T-helper 2 cell treated with Interferon-gamma antibody and Interleukin-4, amounts not matched to agents 5 μg/mL and 100 μg/mL, for 36 hours (primary cell): ENCODE results near the gene KRTAP5-6.

ENCODE experiments used
- DNase-seq: peaks from one replicate; pipeline ENCODE4 v3.0.0; 2021; ENCODE audit warnings: low spot score
- H3K27ac Mint-ChIP-seq: one replicate; pipeline ENCODE4 v1.8.0; 2021; ENCODE audit warnings: mild to moderate bottlenecking, mixed read lengths
- H3K27me3 Mint-ChIP-seq: one replicate; pipeline ENCODE4 v1.8.0; 2021; ENCODE audit warnings: low read depth, mixed read lengths
- H3K36me3 Mint-ChIP-seq: one replicate; pipeline ENCODE4 v1.8.0; 2021; ENCODE audit warnings: low read depth, mixed read lengths
- H3K4me1 Mint-ChIP-seq: one replicate; pipeline ENCODE4 v1.8.0; 2021; ENCODE audit warnings: low read depth, mixed read lengths
- H3K4me3 Mint-ChIP-seq: one replicate; pipeline ENCODE4 v1.8.0; 2022; ENCODE audit warnings: mild to moderate bottlenecking, moderate library complexity, mixed read lengths
- H3K9me3 Mint-ChIP-seq: one replicate; pipeline ENCODE4 v1.8.0; 2021; ENCODE audit warnings: mixed read lengths

Gene KRTAP5-6

GRCh38 chr11:1718326-1718725 is 21.3 kb downstream of the KRTAP5-6 start:
- Mint-ChIP-seq H3K9me3 (no peaks in the 10 kb centered on the region), H3K27ac (no peak overlapping the region), H3K4me3 (no peak overlapping the region), H3K36me3 (no peaks in the 10 kb centered on the region), H3K27me3 (peaks cover 9% of the 10 kb centered on the region), H3K4me1 (no peaks in the 10 kb centered on the region)
- no peak for DNase-seq

- Mint-ChIP-seq H3K9me3 (no peaks in the 10 kb centered on the region), H3K27me3 (peaks cover 9% of the 10 kb centered on the region), H3K4me1 (no peaks in the 10 kb centered on the region), H3K27ac (no peak overlapping the region), H3K36me3 (no peaks in the 10 kb centered on the region), H3K4me3 (no peak overlapping the region)
- no peak for DNase-seq
These were observed 22.8 kb downstream of the KRTAP5-6 start for GRCh38 chr11:1719781-1720180.

GRCh38 chr11:1727096-1727690 is 30.2 kb downstream of the KRTAP5-6 start:
- H3K4me1 Mint-ChIP-seq: peaks cover 7% of the 10 kb centered on the region
- no peaks in the 10 kb centered on the region for H3K36me3 Mint-ChIP-seq
- peaks cover 36% of the 10 kb centered on the region for H3K27me3 Mint-ChIP-seq
- no peak for DNase-seq
- H3K9me3 Mint-ChIP-seq: peaks cover 9% of the 10 kb centered on the region
- no peak overlapping the region for H3K27ac Mint-ChIP-seq
- no peak overlapping the region for H3K4me3 Mint-ChIP-seq

- Mint-ChIP-seq H3K36me3 (no peaks in the 10 kb centered on the region), H3K27ac (no peak overlapping the region), H3K4me1 (peaks cover 7% of the 10 kb centered on the region), H3K4me3 (no peak overlapping the region), H3K9me3 (peaks cover 9% of the 10 kb centered on the region), H3K27me3 (peaks cover 32% of the 10 kb centered on the region)
- DNase-seq: no peak
These were observed 30.9 kb downstream of the KRTAP5-6 start for GRCh38 chr11:1727861-1728260.

- peaks cover 29% of the 10 kb centered on the region for H3K27me3 Mint-ChIP-seq
- no peaks in the 10 kb centered on the region for H3K36me3 Mint-ChIP-seq
- peaks cover 7% of the 10 kb centered on the region for H3K4me1 Mint-ChIP-seq
- H3K27ac Mint-ChIP-seq: no peak overlapping the region
- DNase-seq: no peak
- no peak overlapping the region for H3K4me3 Mint-ChIP-seq
- H3K9me3 Mint-ChIP-seq: peaks cover 9% of the 10 kb centered on the region
These were observed 31.3 kb downstream of the KRTAP5-6 start for GRCh38 chr11:1728301-1728700.

- Mint-ChIP-seq H3K9me3 (peaks cover 9% of the 10 kb centered on the region), H3K27ac (no peak overlapping the region), H3K4me3 (peak overlapping the region; percentile 45), H3K36me3 (no peaks in the 10 kb centered on the region), H3K27me3 (peaks cover 31% of the 10 kb centered on the region), H3K4me1 (peaks cover 9% of the 10 kb centered on the region)
- DNase-seq: no peak
These were observed 32.1 kb downstream of the KRTAP5-6 start for GRCh38 chr11:1728931-1729691.

- H3K27ac Mint-ChIP-seq: no peak overlapping the region
- peaks cover 9% of the 10 kb centered on the region for H3K4me1 Mint-ChIP-seq
- H3K4me3 Mint-ChIP-seq: no peak overlapping the region
- H3K9me3 Mint-ChIP-seq: peaks cover 9% of the 10 kb centered on the region
- DNase-seq: no peak
- no peaks in the 10 kb centered on the region for H3K36me3 Mint-ChIP-seq
- H3K27me3 Mint-ChIP-seq: peaks cover 31% of the 10 kb centered on the region
These were observed 32.7 kb downstream of the KRTAP5-6 start for GRCh38 chr11:1729692-1730011.

GRCh38 chr11:1730059-1730629 is 33.1 kb downstream of the KRTAP5-6 start:
- Mint-ChIP-seq H3K36me3 (no peaks in the 10 kb centered on the region), H3K4me3 (no peak overlapping the region), H3K27me3 (peaks cover 31% of the 10 kb centered on the region), H3K4me1 (peaks cover 9% of the 10 kb centered on the region), H3K9me3 (peaks cover 9% of the 10 kb centered on the region), H3K27ac (no peak overlapping the region)
- no peak for DNase-seq

- DNase-seq: no peak
- Mint-ChIP-seq H3K4me3 (no peak overlapping the region), H3K27me3 (peaks cover 27% of the 10 kb centered on the region), H3K4me1 (peaks cover 9% of the 10 kb centered on the region), H3K27ac (no peak overlapping the region), H3K36me3 (no peaks in the 10 kb centered on the region), H3K9me3 (peaks cover 16% of the 10 kb centered on the region)
These were observed 34.6 kb downstream of the KRTAP5-6 start for GRCh38 chr11:1731451-1732059.

GRCh38 chr11:1732418-1733008 is 35.5 kb downstream of the KRTAP5-6 start:
- H3K4me1 Mint-ChIP-seq: peaks cover 9% of the 10 kb centered on the region
- H3K36me3 Mint-ChIP-seq: no peaks in the 10 kb centered on the region
- H3K27ac Mint-ChIP-seq: no peak overlapping the region
- H3K4me3 Mint-ChIP-seq: no peak overlapping the region
- peaks cover 20% of the 10 kb centered on the region for H3K9me3 Mint-ChIP-seq
- DNase-seq: no peak
- peaks cover 23% of the 10 kb centered on the region for H3K27me3 Mint-ChIP-seq

GRCh38 chr11:1733009-1733715 is 36.2 kb downstream of the KRTAP5-6 start:
- Mint-ChIP-seq H3K27me3 (peaks cover 17% of the 10 kb centered on the region), H3K4me3 (no peak overlapping the region), H3K36me3 (no peaks in the 10 kb centered on the region), H3K4me1 (peaks cover 9% of the 10 kb centered on the region), H3K27ac (no peak overlapping the region), H3K9me3 (peaks cover 27% of the 10 kb centered on the region)
- no peak for DNase-seq

GRCh38 chr11:1733716-1734640 is 37.0 kb downstream of the KRTAP5-6 start:
- H3K4me1 Mint-ChIP-seq: peaks cover 7% of the 10 kb centered on the region
- H3K4me3 Mint-ChIP-seq: no peak overlapping the region
- H3K9me3 Mint-ChIP-seq: peaks cover 27% of the 10 kb centered on the region
- H3K36me3 Mint-ChIP-seq: no peaks in the 10 kb centered on the region
- H3K27ac Mint-ChIP-seq: no peak overlapping the region
- no peak for DNase-seq
- peaks cover 11% of the 10 kb centered on the region for H3K27me3 Mint-ChIP-seq

- H3K9me3 Mint-ChIP-seq: peaks cover 27% of the 10 kb centered on the region
- H3K27ac Mint-ChIP-seq: no peak overlapping the region
- no peaks in the 10 kb centered on the region for H3K36me3 Mint-ChIP-seq
- H3K4me1 Mint-ChIP-seq: peaks cover 3% of the 10 kb centered on the region
- no peak for DNase-seq
- H3K4me3 Mint-ChIP-seq: no peak overlapping the region
- H3K27me3 Mint-ChIP-seq: peaks cover 7% of the 10 kb centered on the region
These were observed 37.7 kb downstream of the KRTAP5-6 start for GRCh38 chr11:1734641-1735081.
